GM10266 (cell line): ENCODE data around the gene LRRC4B.

Experiments used
- DNase-seq: peaks from one replicate; pipeline ENCODE4 v3.0.0; 2012; ENCODE audit errors: extremely low spot score
- CTCF ChIP-seq: IDR thresholded peaks from 2 replicates; pipeline ENCODE4 v1.5.1; 2012; ENCODE audit warnings: mild to moderate bottlenecking, low read depth; ENCODE audit not compliant: control insufficient read depth, insufficient read depth; ENCODE audit errors: missing control alignments

The LRRC4B gene

DNA sequence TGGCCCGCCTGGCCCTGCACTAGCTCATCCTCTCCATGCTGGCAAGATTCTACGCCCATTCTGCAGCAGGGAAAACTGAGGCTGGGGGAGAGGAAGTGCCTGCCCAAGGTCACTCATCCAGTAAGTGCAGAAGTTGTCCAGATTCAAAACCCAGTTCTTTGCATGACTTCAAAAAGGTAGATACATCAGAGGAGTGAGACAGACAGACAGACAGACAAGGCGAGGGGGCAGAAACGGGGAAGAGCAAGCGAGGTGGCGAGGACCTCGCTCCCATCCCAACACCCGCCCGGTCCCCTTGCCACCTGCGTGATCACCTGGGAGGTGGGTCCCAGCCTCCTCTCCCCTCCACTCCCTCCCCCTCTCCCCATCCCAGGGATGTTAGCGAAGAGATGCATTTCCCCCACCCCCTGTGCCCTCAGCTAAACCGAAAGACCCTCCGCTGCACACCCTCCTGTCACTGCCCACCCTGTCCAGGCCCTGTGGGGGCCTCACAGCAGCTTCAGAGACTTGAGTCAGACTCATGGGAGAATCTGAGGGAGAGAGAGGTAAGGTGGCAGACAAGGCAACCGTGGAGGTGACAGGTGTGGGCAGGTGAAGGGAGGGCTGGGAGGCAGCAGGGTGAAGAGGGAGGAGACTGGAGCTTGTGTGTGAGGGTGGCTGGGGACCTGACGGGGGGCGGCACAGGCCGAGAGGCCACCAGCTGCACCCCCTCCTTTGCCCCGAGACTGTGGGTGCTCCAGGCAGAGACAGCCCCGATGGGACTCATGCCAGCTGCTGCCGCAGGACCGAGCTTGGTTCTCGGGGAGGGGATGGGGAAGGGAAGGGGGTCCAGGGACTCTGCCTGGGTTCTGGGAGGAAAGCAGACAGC lies 18.9 kb downstream of the LRRC4B start:
- no peak for TF ChIP-seq CTCF
- DNase-seq: no peak

GRCh38 chr19:50548191-50549058 lies 19.8 kb downstream of the LRRC4B start:
- no peak for TF ChIP-seq CTCF
- DNase-seq: no peak

DNA sequence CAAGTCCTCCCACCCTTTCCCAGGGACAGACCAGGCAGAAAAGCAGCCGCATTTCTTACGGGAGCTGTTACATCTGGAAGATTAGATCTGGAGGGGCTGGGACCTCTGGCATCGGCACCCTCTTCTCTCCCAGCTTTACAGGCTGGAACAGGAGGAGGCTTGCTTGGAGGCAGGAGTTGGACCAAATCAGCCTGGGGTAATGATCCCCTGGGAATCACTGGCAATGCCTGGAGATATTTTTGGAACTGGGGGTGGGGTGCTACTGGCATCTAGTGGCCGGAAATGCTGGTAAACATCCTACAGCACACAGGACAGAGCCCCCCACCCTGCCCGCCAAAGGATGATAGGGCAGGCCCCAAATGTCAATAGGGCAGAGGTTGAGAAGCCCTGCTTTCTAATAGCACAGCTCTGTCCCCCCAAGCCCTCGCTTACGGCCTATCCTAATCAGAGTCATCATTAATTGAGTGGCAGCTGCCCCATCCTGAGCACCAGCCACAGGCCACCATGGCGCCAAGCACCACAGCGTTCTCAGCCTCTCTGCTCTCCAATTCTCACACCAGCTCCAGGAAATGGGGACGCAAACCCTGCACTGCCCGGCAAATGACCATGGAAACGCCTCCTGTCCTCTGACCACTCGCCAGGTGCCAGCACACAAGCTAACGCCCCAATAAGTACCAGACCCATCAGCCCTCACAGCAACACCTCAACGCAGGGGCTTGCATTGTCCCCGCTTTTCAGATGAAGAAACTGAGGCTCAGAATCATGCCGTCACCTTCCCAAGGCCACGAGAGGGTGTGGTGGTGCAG lies 20.6 kb downstream of the LRRC4B start:
- TF ChIP-seq CTCF: no peak
- no peak for DNase-seq

DNA sequence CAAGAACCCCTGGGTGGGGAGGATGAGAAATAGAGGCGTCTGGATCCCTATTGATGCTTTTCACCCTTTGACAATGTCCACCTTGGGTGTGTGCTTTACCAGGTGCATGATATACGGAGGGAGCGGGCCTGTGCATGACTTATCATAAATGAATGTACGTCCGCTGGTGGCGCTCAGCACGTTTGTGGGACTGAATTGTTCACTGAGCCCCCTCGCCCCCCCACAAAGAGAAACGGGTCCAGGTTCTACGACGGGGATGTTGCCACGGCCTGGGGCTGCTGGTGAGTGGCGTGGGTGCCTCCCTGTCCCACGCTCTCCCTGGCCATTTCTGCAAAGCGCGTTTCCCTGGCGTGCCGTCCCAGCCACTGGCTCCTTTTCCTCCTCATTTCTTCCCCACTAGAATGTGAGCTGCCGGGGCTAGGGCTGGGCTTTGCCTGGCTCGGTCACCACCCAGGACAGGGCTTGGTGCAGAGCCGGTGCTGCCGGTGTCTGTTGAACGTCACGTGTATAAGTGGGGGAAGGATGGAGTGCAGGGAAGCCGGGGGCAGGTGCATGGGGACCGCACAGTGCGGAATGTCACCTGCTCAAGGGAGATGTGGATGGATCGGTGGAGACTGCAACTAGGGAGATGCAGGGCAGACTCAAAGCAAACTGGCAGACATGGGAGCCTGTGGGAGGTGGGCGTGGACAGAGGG lies 21.6 kb downstream of the LRRC4B start:
- DNase-seq: no peak

GRCh38 chr19:50542943-50543342 lies 25.3 kb downstream of the LRRC4B start:
- no peak for DNase-seq

More for the DNA sequence above, 21.6 kb downstream of the LRRC4B start:
- no peak for TF ChIP-seq CTCF

More at GRCh38 chr19:50542943-50543342, 25.3 kb downstream of the LRRC4B start:
- TF ChIP-seq CTCF: no peak
